ENCODE data around the gene ATP6V1C2.
"Not testable (repeated sequence)": the region's sequence is repeated elsewhere in the genome, so short reads cannot be mapped to it uniquely, and the experiment has no call there.

Gene ATP6V1C2

GRCh38 chr2:10814571-10815331 is 93.3 kb downstream of the ATP6V1C2 start:
- no peak for DNase-seq

- peak in 1 of 6 experiments; percentile 5 for DNase-seq
Observed at GRCh38 chr2:10817413-10817812, 96.0 kb downstream of the ATP6V1C2 start.

GRCh38 chr2:10818305-10818704 is 96.9 kb downstream of the ATP6V1C2 start:
- not testable (repeated sequence) for DNase-seq

- DNase-seq = no peak
Observed at GRCh38 chr2:10818984-10819383, 97.6 kb downstream of the ATP6V1C2 start.

- DNase-seq = no peak
Observed at GRCh38 chr2:10819714-10820314, 98.4 kb downstream of the ATP6V1C2 start.

GRCh38 chr2:10820562-10820961 is 99.1 kb downstream of the ATP6V1C2 start:
- no peak for DNase-seq

- no peak for DNase-seq
Observed at GRCh38 chr2:10820978-10821695, 99.7 kb downstream of the ATP6V1C2 start.

GRCh38 chr2:10824191-10824590 is 102.8 kb downstream of the ATP6V1C2 start:
- DNase-seq = no peak

- DNase-seq = no peak
Observed at GRCh38 chr2:10826026-10826425, 104.6 kb downstream of the ATP6V1C2 start.

GRCh38 chr2:10826625-10827024 is 105.2 kb downstream of the ATP6V1C2 start:
- no peak for DNase-seq

- no peak for DNase-seq
Observed at GRCh38 chr2:10828346-10828745, 106.9 kb downstream of the ATP6V1C2 start.

GRCh38 chr2:10829299-10829698 is 107.9 kb downstream of the ATP6V1C2 start:
- no peak for DNase-seq

GRCh38 chr2:10830203-10830602 is 108.8 kb downstream of the ATP6V1C2 start:
- DNase-seq = no peak

- no peak for DNase-seq
Observed at GRCh38 chr2:10830641-10831399, 109.4 kb downstream of the ATP6V1C2 start.

- no peak for DNase-seq
Observed at GRCh38 chr2:10831400-10831985, 110.1 kb downstream of the ATP6V1C2 start.

- peak; percentile 60 to 83 (median 70) for DNase-seq
Observed at GRCh38 chr2:10832203-10832936, 110.9 kb downstream of the ATP6V1C2 start.

- DNase-seq = peak in 1 of 6 experiments; percentile 7
Observed at GRCh38 chr2:10833021-10833420, 111.6 kb downstream of the ATP6V1C2 start.

GRCh38 chr2:10834068-10834655 is 112.7 kb downstream of the ATP6V1C2 start:
- no peak for DNase-seq

Data from stimulated activated naive CD4-positive, alpha-beta T cell (primary cell).